ENCODE measurements around the gene PRR23E.

The PRR23E gene

GRCh38 chr3:127208483-127209100, 15.7 kb downstream of the PRR23E start:
- no peak for DNase-seq (ENCODE audit: low read depth)
- no peak overlapping the region for H3K4me3 ChIP-seq (ENCODE audit: low read length)
- TF ChIP-seq CTCF (conservative IDR thresholded peaks at IDR 0.05; ENCODE audit: low read depth, low read length), result no peak

- DNase-seq (ENCODE audit: low read depth), result no peak
- H3K4me3 ChIP-seq (ENCODE audit: low read length), result no peak overlapping the region
- no peak for TF ChIP-seq CTCF (conservative IDR thresholded peaks at IDR 0.05; ENCODE audit: low read depth, low read length)
Measured at GRCh38 chr3:127209155-127209839, 16.4 kb downstream of the PRR23E start.

GRCh38 chr3:127209840-127210653, 17.1 kb downstream of the PRR23E start:
- no peak overlapping the region for H3K4me3 ChIP-seq (ENCODE audit: low read length)
- no peak for TF ChIP-seq CTCF (conservative IDR thresholded peaks at IDR 0.05; ENCODE audit: low read depth, low read length)
- no peak for DNase-seq (ENCODE audit: low read depth)

- DNase-seq (ENCODE audit: low read depth), result no peak
- TF ChIP-seq CTCF (conservative IDR thresholded peaks at IDR 0.05; ENCODE audit: low read depth, low read length), result no peak
- no peak overlapping the region for H3K4me3 ChIP-seq (ENCODE audit: low read length)
Measured at GRCh38 chr3:127210654-127210943, 17.7 kb downstream of the PRR23E start.

- no peak for TF ChIP-seq CTCF (conservative IDR thresholded peaks at IDR 0.05; ENCODE audit: low read depth, low read length)
- no peak for DNase-seq (ENCODE audit: low read depth)
- no peak overlapping the region for H3K4me3 ChIP-seq (ENCODE audit: low read length)
Measured at GRCh38 chr3:127211118-127212060, 18.5 kb downstream of the PRR23E start.

GRCh38 chr3:127212231-127212630, 19.3 kb downstream of the PRR23E start:
- no peak for DNase-seq (ENCODE audit: low read depth)
- TF ChIP-seq CTCF (conservative IDR thresholded peaks at IDR 0.05; ENCODE audit: low read depth, low read length), result no peak

More at GRCh38 chr3:127212231-127212630, 19.3 kb downstream of the PRR23E start:
- no peak overlapping the region for H3K4me3 ChIP-seq (ENCODE audit: low read length)
